ENCODE results near the gene PRKCZ. TPM values are rescaled to one million over a fixed set of nuclear protein-coding genes. Genes with fewer than 3 reads are reported as not detected.

The PRKCZ gene
- total RNA-seq, 1 donor = 2.6 TPM

GRCh38 chr1:2194319-2194897 lies 144.2 kb downstream of the PRKCZ start, which contains the start of gene FAAP20:
Gene FAAP20 (minus strand): TSS chr1:2194772. CDS start chr1:2194749, 23 bp downstream.
- peak within 1 kb of the TSS; percentile 68 for H3K4me3 ChIP-seq (ENCODE audit: low read depth, low read length)
- no peak for TF ChIP-seq CTCF (IDR thresholded peaks at IDR 0.05; ENCODE audit: insufficient read depth, low read depth, low read length)
- DNase-seq (ENCODE audit: low read depth) = peak; percentile 77

GRCh38 chr1:2194898-2195673 lies 144.9 kb downstream of the PRKCZ start:
- H3K4me3 ChIP-seq (ENCODE audit: low read depth, low read length) = peak overlapping the region; percentile 68
- peak; percentile 90 for TF ChIP-seq CTCF (IDR thresholded peaks at IDR 0.05; ENCODE audit: insufficient read depth, low read depth, low read length)
- DNase-seq (ENCODE audit: low read depth) = peak; percentile 89

- DNase-seq (ENCODE audit: low read depth) = no peak
- no peak for TF ChIP-seq CTCF (IDR thresholded peaks at IDR 0.05; ENCODE audit: insufficient read depth, low read depth, low read length)
- H3K4me3 ChIP-seq (ENCODE audit: low read depth, low read length) = no peak overlapping the region
Observed at GRCh38 chr1:2195785-2196184, 145.6 kb downstream of the PRKCZ start.

- TF ChIP-seq CTCF (IDR thresholded peaks at IDR 0.05; ENCODE audit: insufficient read depth, low read depth, low read length) = no peak
- DNase-seq (ENCODE audit: low read depth) = no peak
- H3K4me3 ChIP-seq (ENCODE audit: low read depth, low read length) = no peak overlapping the region
Observed at GRCh38 chr1:2196901-2197638, 146.9 kb downstream of the PRKCZ start.

- DNase-seq (ENCODE audit: low read depth) = no peak
- no peak overlapping the region for H3K4me3 ChIP-seq (ENCODE audit: low read depth, low read length)
- TF ChIP-seq CTCF (IDR thresholded peaks at IDR 0.05; ENCODE audit: insufficient read depth, low read depth, low read length) = no peak
Observed at GRCh38 chr1:2197707-2198165, 147.5 kb downstream of the PRKCZ start.

GRCh38 chr1:2198571-2198970 lies 148.4 kb downstream of the PRKCZ start:
- no peak overlapping the region for H3K4me3 ChIP-seq (ENCODE audit: low read depth, low read length)

More at GRCh38 chr1:2198571-2198970, 148.4 kb downstream of the PRKCZ start:
- no peak for DNase-seq (ENCODE audit: low read depth)
- no peak for TF ChIP-seq CTCF (IDR thresholded peaks at IDR 0.05; ENCODE audit: insufficient read depth, low read depth, low read length)

Measured in fibroblast of villous mesenchyme (primary cell).